ENCODE measurements around the gene MUC6. TPM values are rescaled to one million over a fixed set of nuclear protein-coding genes. Genes with fewer than 3 reads are reported as not detected.

The MUC6 gene
- total and polyA plus RNA-seq, 10 donors = 0.02 to 0.76 (median 0.22) TPM; not detected in 3

DNA sequence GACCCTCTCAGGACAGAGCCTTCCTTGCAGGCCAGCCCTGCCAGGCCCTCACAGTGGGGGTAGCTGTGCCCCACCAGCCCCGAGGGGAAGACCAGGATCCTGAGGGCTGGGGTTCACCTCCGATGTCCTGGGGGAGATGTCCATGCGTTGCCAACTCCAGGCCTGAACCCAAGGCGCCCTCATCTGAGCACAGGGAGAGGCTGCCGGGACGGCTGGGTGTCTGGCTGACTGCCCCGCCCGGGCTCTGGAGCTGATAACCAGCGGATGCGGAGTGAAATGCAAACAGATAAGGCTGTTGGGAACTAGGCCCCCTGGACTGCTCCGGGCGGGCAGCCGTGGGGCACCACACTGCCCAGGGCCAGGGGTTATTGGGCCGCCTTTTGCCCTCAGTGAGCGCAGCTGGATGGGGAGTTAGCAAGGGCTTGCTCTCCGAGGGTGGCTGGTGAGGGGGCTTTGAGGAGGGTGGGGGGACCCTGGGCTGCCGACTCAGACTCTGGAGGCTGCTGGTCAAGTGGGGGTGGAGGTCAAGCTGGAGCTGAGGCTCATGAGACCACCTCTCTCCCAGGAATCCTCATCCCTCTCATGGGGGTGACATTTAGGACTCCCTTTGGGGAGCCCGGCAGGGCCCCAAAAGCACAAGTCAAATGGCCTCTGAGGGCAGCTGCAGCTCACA, 5.6 kb upstream of the MUC6 start:
- DNase-seq = peak; percentile 74
- intact Hi-C loops (cut with DNase I; ENCODE audit: low total_unique reads) = no loop called here
- 69 to 87% (median 77%) methylated on average over 10 to 18 of the region's 18 CpGs for WGBS, 5 donors

DNA sequence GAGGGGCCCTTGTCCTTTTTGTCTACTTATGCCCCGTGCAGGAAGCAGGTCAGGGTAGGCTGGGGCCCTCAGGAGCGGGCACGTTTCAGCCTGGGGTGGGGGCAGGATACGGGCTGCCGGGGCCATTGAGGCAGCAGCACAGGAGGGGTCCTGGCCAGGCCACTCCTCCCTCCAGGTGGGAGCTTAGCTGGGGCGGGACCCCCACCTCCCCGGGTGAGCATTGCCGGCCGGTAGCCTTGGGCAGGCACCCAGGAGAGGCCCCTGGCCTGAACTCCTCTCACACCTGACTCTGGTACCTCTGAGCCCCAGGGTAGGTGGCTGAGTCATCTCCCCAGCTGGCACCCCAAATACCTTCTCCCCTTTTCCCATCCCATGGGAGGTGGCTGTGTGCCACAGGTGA, 5.0 kb upstream of the MUC6 start:
- Histone ChIP-seq H3K27me3 (replicated peaks in 1 of 7) (peaks cover 0 to 25% (median 0%) of the 10 kb centered on the region in 7 donors), H3K36me3 (no peaks in the 10 kb centered on the region)
- intact Hi-C loops (cut with DNase I; ENCODE audit: low total_unique reads) = no loop called here

More for the DNA sequence above, 5.6 kb upstream of the MUC6 start:
- H3K36me3 ChIP-seq = no peaks in the 10 kb centered on the region
- peak in 2 of 3 donors; percentile 42 to 49 for TF ChIP-seq POLR2AphosphoS5 (IDR thresholded peaks at IDR 0.05)
- TF ChIP-seq, protein P1, sequence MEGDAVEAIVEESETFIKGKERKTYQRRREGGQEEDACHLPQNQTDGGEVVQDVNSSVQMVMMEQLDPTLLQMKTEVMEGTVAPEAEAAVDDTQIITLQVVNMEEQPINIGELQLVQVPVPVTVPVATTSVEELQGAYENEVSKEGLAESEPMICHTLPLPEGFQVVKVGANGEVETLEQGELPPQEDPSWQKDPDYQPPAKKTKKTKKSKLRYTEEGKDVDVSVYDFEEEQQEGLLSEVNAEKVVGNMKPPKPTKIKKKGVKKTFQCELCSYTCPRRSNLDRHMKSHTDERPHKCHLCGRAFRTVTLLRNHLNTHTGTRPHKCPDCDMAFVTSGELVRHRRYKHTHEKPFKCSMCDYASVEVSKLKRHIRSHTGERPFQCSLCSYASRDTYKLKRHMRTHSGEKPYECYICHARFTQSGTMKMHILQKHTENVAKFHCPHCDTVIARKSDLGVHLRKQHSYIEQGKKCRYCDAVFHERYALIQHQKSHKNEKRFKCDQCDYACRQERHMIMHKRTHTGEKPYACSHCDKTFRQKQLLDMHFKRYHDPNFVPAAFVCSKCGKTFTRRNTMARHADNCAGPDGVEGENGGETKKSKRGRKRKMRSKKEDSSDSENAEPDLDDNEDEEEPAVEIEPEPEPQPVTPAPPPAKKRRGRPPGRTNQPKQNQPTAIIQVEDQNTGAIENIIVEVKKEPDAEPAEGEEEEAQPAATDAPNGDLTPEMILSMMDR (IDR thresholded peaks at IDR 0.05 in 8 of 11, conservative IDR thresholded peaks at IDR 0.05 in 3 of 11) = no peak
- peaks cover 0 to 23% (median 0%) of the 10 kb centered on the region in 7 donors for H3K27me3 ChIP-seq (replicated peaks in 1 of 7)
- no peak overlapping the region for H3K27ac ChIP-seq
- H3K4me3 ChIP-seq = no peak overlapping the region
- H3K4me1 ChIP-seq = peaks cover 0 to 31% (median 0%) of the 10 kb centered on the region in 6 donors
- no peaks in the 10 kb centered on the region for H3K9me3 ChIP-seq

DNA sequence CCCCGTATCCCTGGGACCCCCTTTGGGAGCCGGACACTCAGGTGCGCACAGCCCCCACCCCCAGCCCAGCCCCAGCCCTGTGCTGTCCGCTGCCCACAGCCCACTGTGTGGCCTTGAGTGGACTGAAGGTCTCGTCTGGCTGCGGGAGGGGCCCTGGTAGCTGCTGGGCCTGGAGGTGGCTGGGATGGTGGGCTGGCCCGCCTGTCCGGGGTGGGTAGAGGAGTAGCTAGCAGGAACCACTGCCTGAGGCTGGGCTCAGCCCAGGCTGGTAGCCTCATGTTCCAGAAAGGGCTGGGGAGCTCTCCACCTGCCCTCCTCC, 4.6 kb upstream of the MUC6 start:
- Histone ChIP-seq H3K4me1 (peaks cover 0 to 31% (median 0%) of the 10 kb centered on the region in 6 donors), H3K4me3 (no peak overlapping the region), H3K36me3 (no peaks in the 10 kb centered on the region), H3K27me3 (replicated peaks in 1 of 7) (peaks cover 0 to 29% (median 0%) of the 10 kb centered on the region in 7 donors), H3K27ac (no peak overlapping the region), H3K9me3 (no peaks in the 10 kb centered on the region)
- intact Hi-C loops (cut with DNase I; ENCODE audit: low total_unique reads) = no loop called here
- 79 to 90% (median 82%) methylated on average over 2 to 8 of the region's 8 CpGs for WGBS, 5 donors
- TF ChIP-seq POLR2A (IDR thresholded peaks at IDR 0.05) = no peak
- TF ChIP-seq, protein P1 (IDR thresholded peaks at IDR 0.05 in 8 of 11, conservative IDR thresholded peaks at IDR 0.05 in 3 of 11) = no peak
- TF ChIP-seq POLR2AphosphoS5 (IDR thresholded peaks at IDR 0.05) = no peak
- peak; percentile 65 for DNase-seq

More for the DNA sequence above, 5.0 kb upstream of the MUC6 start:
- TF ChIP-seq POLR2AphosphoS5 (IDR thresholded peaks at IDR 0.05) = no peak
- TF ChIP-seq, protein P1 (IDR thresholded peaks at IDR 0.05 in 8 of 11, conservative IDR thresholded peaks at IDR 0.05 in 3 of 11) = no peak
- no peak for TF ChIP-seq POLR2A (IDR thresholded peaks at IDR 0.05)
- Histone ChIP-seq H3K4me1 (peaks cover 0 to 31% (median 0%) of the 10 kb centered on the region in 6 donors), H3K27ac (no peak overlapping the region), H3K9me3 (no peaks in the 10 kb centered on the region), H3K4me3 (no peak overlapping the region)
- DNase-seq = peak; percentile 23
- WGBS, 5 donors = 56 to 85% (median 79%) methylated on average over 3 to 9 of the region's 9 CpGs

DNA sequence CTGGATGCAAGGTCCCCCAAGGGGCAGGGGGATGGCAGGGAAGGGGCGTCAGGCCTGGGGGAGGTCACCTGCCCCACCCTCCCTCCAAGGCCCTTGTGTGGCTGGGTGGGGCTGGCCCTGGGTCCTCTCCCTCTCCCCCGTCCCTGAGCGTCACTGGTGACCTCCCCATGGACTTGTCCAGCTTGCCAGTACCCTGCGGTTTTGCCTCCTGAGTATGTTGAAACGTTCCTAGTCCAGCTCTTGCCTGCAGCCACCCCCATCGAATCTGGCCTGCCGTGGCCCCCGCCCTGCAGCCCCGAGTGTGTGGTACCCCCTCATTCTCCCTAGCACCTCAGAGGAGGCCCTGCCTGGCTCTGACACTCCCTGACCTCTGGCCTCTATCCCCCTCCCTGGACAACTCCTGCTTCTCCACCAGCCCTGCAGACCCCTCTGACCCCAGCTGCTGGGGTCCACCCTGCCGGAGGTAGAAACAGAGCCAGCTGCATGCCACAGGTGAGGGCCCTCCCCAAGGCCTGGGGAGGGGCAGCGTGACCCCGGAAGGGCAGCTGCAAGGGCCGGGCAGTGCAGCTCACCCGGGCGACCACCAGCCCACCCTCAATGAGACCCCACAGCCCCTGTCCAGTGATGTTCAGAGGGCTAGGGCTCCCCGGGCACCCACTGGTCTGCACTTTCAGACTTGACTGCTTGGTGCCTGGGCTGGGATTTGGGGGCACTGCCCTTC, 4.1 kb upstream of the MUC6 start:
- H3K36me3 ChIP-seq = no peaks in the 10 kb centered on the region
- peaks cover 0 to 30% (median 0%) of the 10 kb centered on the region in 7 donors for H3K27me3 ChIP-seq (replicated peaks in 1 of 7)
- intact Hi-C loops (cut with DNase I; ENCODE audit: low total_unique reads) = no loop called here
- peak; percentile 60 for DNase-seq
- no peak overlapping the region for H3K27ac ChIP-seq
- TF ChIP-seq, protein P1 (IDR thresholded peaks at IDR 0.05 in 8 of 11, conservative IDR thresholded peaks at IDR 0.05 in 3 of 11) = no peak
- TF ChIP-seq POLR2A (IDR thresholded peaks at IDR 0.05) (no peak), POLR2AphosphoS5 (IDR thresholded peaks at IDR 0.05) (no peak)
- no peak overlapping the region for H3K4me3 ChIP-seq
- H3K4me1 ChIP-seq = peaks cover 0 to 31% (median 0%) of the 10 kb centered on the region in 6 donors
- 74 to 88% (median 79%) methylated on average over 10 to 16 of the region's 16 CpGs for WGBS, 5 donors
- no peaks in the 10 kb centered on the region for H3K9me3 ChIP-seq
